Esophagus squamous epithelium (tissue), 5 donors: Measurements from ENCODE around the gene SFMBT2. TPM values are rescaled to one million over a fixed set of nuclear protein-coding genes. Genes with fewer than 3 reads are reported as not detected.

Experiments
- DNase-seq: peaks from one replicate; lab custom pipeline; 2025; lab: John Stamatoyannopoulos, UW
- H3K27ac ChIP-seq, 4 donors: fragments of 200-600 bp; sonication (generic); one replicate each; pipeline ENCODE4 v1.5.1; 2016 to 2019; ENCODE audit warnings: mild to moderate bottlenecking in 1 of 4
- H3K27me3 ChIP-seq, 4 donors: fragments of 200-600 bp; sonication (generic); 1 replicate in 3 of 4; 2 replicates in 1 of 4; pipeline versions ENCODE4 v1.5.1 to v1.6.0; 2017 to 2021; ENCODE audit warnings: antibody characterized with exemption in 1 of 4
- H3K36me3 ChIP-seq, 3 donors: fragments of 200-600 bp; sonication (generic); one replicate each; pipeline ENCODE4 v1.5.1; 2016 to 2019
- H3K4me1 ChIP-seq, 3 donors: fragments of 200-600 bp; sonication (generic); one replicate each; pipeline ENCODE4 v1.5.1; 2017 to 2019
- H3K4me3 ChIP-seq, 4 donors: fragments of 200-600 bp; sonication (generic); 1 replicate in 3 of 4; 2 replicates in 1 of 4; pipeline ENCODE4 v1.5.1; 2016 to 2019; ENCODE audit warnings: mild to moderate bottlenecking in 2 of 4, moderate library complexity in 1 of 4
- H3K9me3 ChIP-seq, 3 donors: fragments of 200-600 bp; sonication (generic); one replicate each; pipeline ENCODE4 v1.5.1; 2016 to 2019
- CTCF ChIP-seq, 6 experiments: fragments of 450-650 bp in 4 of 6; fragments of 200-600 bp in 2 of 6; sonication (generic) in 2 of 6; IDR thresholded peaks; one replicate each; pipeline ENCODE4 v1.5.1; 2016 to 2019; ENCODE audit warnings: antibody characterized with exemption in 6 of 6, mild to moderate bottlenecking in 4 of 6, moderate library complexity in 4 of 6
- POLR2A ChIP-seq, 4 donors: fragments of 450-650 bp; IDR thresholded peaks; one replicate each; pipeline ENCODE4 v1.6.1; 2017; ENCODE audit warnings: antibody characterized with exemption in 4 of 4, mild to moderate bottlenecking in 4 of 4, moderate library complexity in 3 of 4
- WGBS, 2 donors: methylation state at CpG; one replicate each; pipeline ENCODE4 v1.1.5; 2018; 5-methylcytosine and 5-hydroxymethylcytosine counted together
- intact Hi-C: fragments of 100-400 bp; cut with DNase I; formaldehyde crosslinking; loops from one replicate; pipeline ENCODE4 v1.15.0; 2022
- total RNA-seq, 4 donors: library from RNA; depleted of rRNA; stranded (reverse); fragments of >200 nt; gene quantifications; one replicate each; pipeline ENCODE4 v1.1.0, GENCODE V29; 2016
- donor health status: DM: yes; HTN: yes; CAD: no.

SFMBT2 gene
- total RNA-seq, 4 donors from 2014 or later: 0.72 to 5.0 (median 1.4) TPM

DNA sequence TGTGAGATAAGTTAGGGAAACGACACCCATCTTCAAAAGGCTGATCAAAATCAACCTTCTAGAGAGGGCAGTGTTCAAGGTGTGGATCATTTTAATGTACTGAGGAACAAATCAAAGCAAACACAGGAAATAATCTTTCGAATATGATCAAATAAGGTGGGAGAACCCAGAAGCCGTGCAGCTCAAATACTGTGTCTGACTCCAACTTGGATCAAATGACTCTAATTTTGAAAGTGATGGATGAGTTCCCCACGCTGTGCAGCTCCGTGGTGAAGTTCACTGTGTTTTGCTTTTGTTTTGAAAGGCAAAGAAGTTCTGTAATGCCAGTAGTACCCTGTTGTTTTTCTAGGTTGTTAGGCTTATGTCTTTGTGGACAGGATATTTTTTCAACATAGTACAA lies 250.9 kb downstream of the SFMBT2 start:
- Histone ChIP-seq H3K27ac (no peak overlapping the region), H3K4me3 (no peak overlapping the region), H3K4me1 (no peaks in the 10 kb centered on the region), H3K27me3 (no peaks in the 10 kb centered on the region), H3K9me3 (no peaks in the 10 kb centered on the region), H3K36me3 (peaks cover 0 to 35% (median 0%) of the 10 kb centered on the region in 3 donors)
- TF ChIP-seq POLR2A (IDR thresholded peaks at IDR 0.05) (no peak), CTCF (IDR thresholded peaks at IDR 0.05) (no peak)
- DNase-seq: no peak
- intact Hi-C loops: no loop called here
- WGBS, 2 donors: 52 to 63% methylated on average over 5 of the region's 5 CpGs

DNA sequence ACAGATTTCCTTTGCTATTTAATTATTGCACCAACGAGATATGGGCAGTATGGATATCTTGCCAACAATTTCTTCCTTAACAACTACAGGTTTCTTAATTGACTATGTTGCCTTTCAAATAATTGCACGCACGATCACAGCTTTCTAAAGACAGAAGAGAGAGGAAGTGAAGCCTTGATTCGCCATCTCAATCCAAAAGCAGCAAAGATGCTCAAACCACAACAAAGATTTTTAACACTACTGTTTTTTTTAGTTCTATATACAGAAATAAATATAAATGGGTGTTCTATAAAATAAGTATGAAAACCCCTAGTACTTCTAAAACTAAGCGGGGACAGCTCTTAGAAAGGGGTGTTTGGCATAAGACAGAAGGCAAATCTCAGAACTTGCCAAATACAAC lies 251.3 kb downstream of the SFMBT2 start:
- Histone ChIP-seq H3K4me1 (no peaks in the 10 kb centered on the region), H3K36me3 (peaks cover 0 to 35% (median 0%) of the 10 kb centered on the region in 3 donors), H3K9me3 (no peaks in the 10 kb centered on the region), H3K27me3 (no peaks in the 10 kb centered on the region), H3K27ac (no peak overlapping the region), H3K4me3 (no peak overlapping the region)
- 73 to 76% methylated on average over 5 of the region's 5 CpGs for WGBS, 2 donors
- intact Hi-C loops: no loop called here
- DNase-seq: no peak
- TF ChIP-seq CTCF (IDR thresholded peaks at IDR 0.05) (no peak), POLR2A (IDR thresholded peaks at IDR 0.05) (no peak)

DNA sequence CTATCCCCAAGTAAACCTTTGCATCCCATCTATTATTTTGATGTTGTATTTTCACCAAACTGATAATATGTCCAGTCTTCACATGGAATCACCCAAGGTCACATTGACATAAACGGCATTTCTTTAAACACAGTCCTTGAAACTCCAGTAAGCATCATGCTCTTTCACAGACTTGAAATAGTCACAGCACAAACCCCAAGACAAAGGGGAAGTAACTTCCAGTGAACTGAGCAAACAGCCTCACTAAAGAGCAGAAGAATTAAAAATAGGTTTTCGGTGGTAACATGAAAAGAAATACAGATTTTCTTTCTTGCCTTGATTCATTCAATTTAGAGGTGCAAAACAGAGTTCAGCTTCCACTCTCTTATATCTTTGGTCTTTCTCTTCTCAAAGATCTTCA lies 253.7 kb downstream of the SFMBT2 start:
- H3K27me3 ChIP-seq: no peaks in the 10 kb centered on the region
- DNase-seq: no peak
- H3K9me3 ChIP-seq: no peaks in the 10 kb centered on the region
- H3K36me3 ChIP-seq: peaks cover 0 to 18% (median 0%) of the 10 kb centered on the region in 3 donors
- no peak overlapping the region for H3K4me3 ChIP-seq
- H3K4me1 ChIP-seq: no peaks in the 10 kb centered on the region
- 51 to 66% methylated on average over 2 of the region's 2 CpGs for WGBS, 2 donors
- H3K27ac ChIP-seq: no peak overlapping the region
- intact Hi-C loops: no loop called here
- no peak for TF ChIP-seq POLR2A (IDR thresholded peaks at IDR 0.05)
- no peak for TF ChIP-seq CTCF (IDR thresholded peaks at IDR 0.05)

DNA sequence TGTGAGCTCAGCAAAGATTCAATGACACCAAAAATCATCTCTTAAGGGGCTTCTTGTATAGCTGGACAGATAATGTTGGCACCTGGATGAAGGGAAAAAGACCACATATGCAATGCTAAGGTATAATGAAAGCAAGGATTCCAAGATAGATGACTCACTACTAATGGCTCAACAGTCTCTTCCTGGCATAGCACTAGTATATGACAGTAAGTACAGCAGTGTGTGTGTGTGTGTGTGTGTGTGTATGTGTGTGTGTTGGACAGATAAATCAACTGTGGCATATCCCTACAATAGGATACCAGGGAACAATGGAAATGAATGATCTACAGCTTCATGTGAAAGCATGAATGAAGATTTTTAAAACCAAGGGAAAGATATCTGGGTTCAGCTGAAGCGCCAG lies 257.1 kb downstream of the SFMBT2 start:
- Histone ChIP-seq H3K27ac (no peak overlapping the region), H3K36me3 (no peaks in the 10 kb centered on the region), H3K4me3 (no peak overlapping the region), H3K9me3 (no peaks in the 10 kb centered on the region), H3K27me3 (peaks cover 0 to 21% (median 0%) of the 10 kb centered on the region in 4 donors), H3K4me1 (no peaks in the 10 kb centered on the region)
- intact Hi-C loops: no loop called here
- WGBS, 2 donors: 88 to 100% methylated on average over 1 of the region's 1 CpG
- TF ChIP-seq CTCF (IDR thresholded peaks at IDR 0.05) (no peak), POLR2A (IDR thresholded peaks at IDR 0.05) (no peak)
- DNase-seq: no peak

DNA sequence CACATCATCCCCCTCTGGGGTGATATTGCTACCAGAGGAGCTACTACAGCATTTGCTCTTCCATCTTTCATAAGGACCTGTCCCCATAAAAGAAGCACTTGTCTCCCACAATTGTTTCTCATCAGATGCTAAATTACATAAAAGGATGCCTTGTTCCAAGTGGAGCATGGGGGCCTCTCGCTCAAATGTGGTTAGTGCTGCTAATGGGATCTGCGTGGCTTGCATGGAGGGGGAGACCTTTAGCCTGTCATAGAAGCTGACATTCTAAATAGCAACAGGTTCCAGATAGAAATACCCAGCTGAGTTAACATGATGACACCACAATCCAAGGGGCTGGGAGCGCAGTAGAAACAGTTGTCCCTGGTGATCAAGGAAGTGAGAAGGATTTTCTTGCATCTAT lies 257.9 kb downstream of the SFMBT2 start:
- WGBS, 2 donors: 90 to 91% methylated on average over 3 of the region's 3 CpGs
- Histone ChIP-seq H3K9me3 (no peaks in the 10 kb centered on the region), H3K27me3 (peaks cover 0 to 28% (median 0%) of the 10 kb centered on the region in 4 donors), H3K27ac (no peak overlapping the region), H3K4me1 (no peaks in the 10 kb centered on the region), H3K36me3 (no peaks in the 10 kb centered on the region), H3K4me3 (no peak overlapping the region)
- intact Hi-C loops: no loop called here
- TF ChIP-seq POLR2A (IDR thresholded peaks at IDR 0.05) (no peak), CTCF (IDR thresholded peaks at IDR 0.05) (no peak)
- no peak for DNase-seq
